ENCODE data around the gene VAV2. TPM values are rescaled to one million over a fixed set of nuclear protein-coding genes. Genes with fewer than 3 reads are reported as not detected.

VAV2 gene
- total and polyA plus RNA-seq, 9 of the 15 experiments (the other 6 are each of a cell fraction or from before 2014, with no cell fraction given): 0.01 to 2.7 (median 1.0) TPM; not detected in 1

DNA sequence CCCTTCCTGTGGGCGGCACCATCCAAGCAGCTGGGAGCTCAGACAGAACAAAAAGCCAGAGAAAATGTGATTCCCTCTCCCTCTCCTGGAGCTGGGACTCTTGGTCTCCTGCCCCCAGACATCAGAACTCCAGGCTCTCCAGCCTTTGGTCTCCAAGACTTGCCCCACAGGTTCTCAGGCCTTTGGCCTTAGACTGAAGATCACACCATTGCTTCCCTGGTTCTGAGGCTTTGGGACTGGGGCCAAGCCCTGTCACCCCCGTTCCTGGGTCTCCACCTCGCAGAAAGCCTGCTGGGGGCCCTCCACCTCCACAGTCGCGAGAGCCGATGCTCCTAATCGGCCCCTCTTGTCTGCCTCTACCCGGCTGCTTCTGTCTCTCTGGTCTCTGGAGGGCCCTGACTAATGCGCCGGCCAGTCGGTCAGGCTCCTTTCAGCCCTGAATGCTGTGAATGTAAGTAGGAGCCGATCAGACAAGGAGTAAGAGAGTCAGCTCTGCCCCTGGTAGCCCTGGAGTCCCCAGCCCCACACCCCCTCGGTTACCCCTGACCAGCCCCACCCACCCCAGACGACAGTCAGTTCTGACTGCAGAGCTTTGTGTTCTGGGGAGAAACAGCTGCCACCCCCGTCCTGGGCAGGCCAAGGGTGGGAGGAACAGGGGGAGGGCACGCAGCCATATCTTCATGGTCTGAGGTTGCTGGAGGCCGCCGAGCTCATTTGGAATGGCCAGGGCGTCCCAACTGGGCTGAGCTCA lies 57.5 kb downstream of the VAV2 start (continued):
- TF ChIP-seq ZNF263 (CRISPR knock-in tag; IDR thresholded peaks at IDR 0.05; ENCODE audit: borderline replicate concordance) (no peak), E2F3 (CRISPR knock-in tag; IDR thresholded peaks at IDR 0.05) (no peak)

DNA sequence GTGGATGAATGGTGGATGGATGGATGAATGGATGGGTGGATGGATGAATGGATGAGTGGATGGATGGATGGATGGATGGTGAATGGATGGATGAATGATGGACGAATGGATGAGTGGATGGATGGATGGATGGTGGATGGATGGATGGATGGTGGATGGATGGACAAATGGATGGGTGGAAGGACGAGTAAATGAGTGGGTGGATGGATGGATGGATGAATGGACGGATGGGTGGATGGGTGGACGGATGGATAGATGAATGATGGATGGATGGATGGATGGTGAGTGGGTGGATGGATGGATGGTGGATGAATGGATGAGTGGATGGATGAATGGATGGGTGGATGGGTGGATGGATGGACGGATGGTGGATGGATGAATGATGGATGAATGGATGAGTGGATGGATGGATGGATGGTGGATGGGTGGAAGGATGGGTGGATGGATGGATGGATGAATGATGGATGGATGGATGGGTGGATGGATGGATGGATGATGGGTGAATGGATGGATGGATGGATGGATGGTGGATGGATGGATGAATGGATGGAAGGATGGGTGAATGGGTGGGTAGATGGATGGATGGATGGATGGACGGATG lies 58.6 kb downstream of the VAV2 start:
- FAIRE-seq (no peak), ATAC-seq (no peak), DNase-seq (ENCODE audit: extremely low read depth in 1 of 4, low spot score in 3 of 4) (no peak)
- Histone ChIP-seq H3K27me3 (ENCODE audit: control insufficient read depth in 2 of 2, insufficient read depth in 2 of 2, low read length in 2 of 2) (peaks cover 9 to 61% of the 10 kb centered on the region in 2 experiments), H3K4me1 (replicated peaks in 1 of 2; ENCODE audit: control insufficient read depth in 2 of 2, insufficient read depth in 2 of 2, low read length in 2 of 2) (peaks cover 0 to 9% of the 10 kb centered on the region in 2 experiments; a peak in 1 of 5 replicates), H3K4me2 (ENCODE audit: insufficient read depth, low read length) (no peak overlapping the region), H3K9ac (ENCODE audit: insufficient read depth in 1 of 2, low read depth in 2 of 2, low read length in 2 of 2) (no peak overlapping the region), H3K9me3 (replicated peaks; ENCODE audit: control insufficient read depth, insufficient read depth, low read depth, low read length) (no peaks in the 10 kb centered on the region), H4K20me1 (replicated peaks; ENCODE audit: control insufficient read depth, insufficient read depth, low read length) (peaks cover 19% of the 10 kb centered on the region), H2AFZ (ENCODE audit: low read depth, low read length) (no peak overlapping the region), H3K27ac (ENCODE audit: extremely low read depth, low read depth, low read length) (no peak overlapping the region), H3K9me1 (ENCODE audit: control insufficient read depth, insufficient read depth, low read length) (no peaks in the 10 kb centered on the region), H3K79me2 (ENCODE audit: control insufficient read depth, insufficient read depth, low read length) (no peaks in the 10 kb centered on the region), H3K36me3 (ENCODE audit: control insufficient read depth, insufficient read depth, low read length) (no peaks in the 10 kb centered on the region), H3K4me3 (no peak overlapping the region)
- WGBS (ENCODE audit: insufficient coverage, low coverage, missing lambda C conversion rate): 3% methylated on average over 5 of the region's 6 CpGs
- in situ Hi-C loops (cut with MboI): no loop called here
- CTCF ChIA-PET (ENCODE audit: low intra/inter-chr PET ratio): no interaction called here
- TF ChIP-seq ZFX (CRISPR knock-in tag; IDR thresholded peaks at IDR 0.05) (no peak), SMAD4 (CRISPR knock-in tag; conservative IDR thresholded peaks at IDR 0.05) (no peak), CSDE1 (IDR thresholded peaks at IDR 0.05) (no peak), RFX7 (CRISPR knock-in tag; IDR thresholded peaks at IDR 0.05) (no peak), RBM39 (optimal IDR thresholded peaks at IDR 0.05; ENCODE audit: low read depth, low read length) (no peak), ZNF3 (CRISPR knock-in tag; IDR thresholded peaks at IDR 0.05) (no peak), ZBTB7A (IDR thresholded peaks at IDR 0.05; ENCODE audit: borderline replicate concordance, control insufficient read depth, low read depth, low read length) (no peak)
- TF ChIP-seq, protein P1, sequence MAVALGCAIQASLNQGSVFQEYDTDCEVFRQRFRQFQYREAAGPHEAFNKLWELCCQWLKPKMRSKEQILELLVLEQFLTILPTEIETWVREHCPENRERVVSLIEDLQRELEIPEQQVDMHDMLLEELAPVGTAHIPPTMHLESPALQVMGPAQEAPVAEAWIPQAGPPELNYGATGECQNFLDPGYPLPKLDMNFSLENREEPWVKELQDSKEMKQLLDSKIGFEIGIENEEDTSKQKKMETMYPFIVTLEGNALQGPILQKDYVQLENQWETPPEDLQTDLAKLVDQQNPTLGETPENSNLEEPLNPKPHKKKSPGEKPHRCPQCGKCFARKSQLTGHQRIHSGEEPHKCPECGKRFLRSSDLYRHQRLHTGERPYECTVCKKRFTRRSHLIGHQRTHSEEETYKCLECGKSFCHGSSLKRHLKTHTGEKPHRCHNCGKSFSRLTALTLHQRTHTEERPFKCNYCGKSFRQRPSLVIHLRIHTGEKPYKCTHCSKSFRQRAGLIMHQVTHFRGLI (CRISPR knock-in tag; IDR thresholded peaks at IDR 0.05): no peak
- TF ChIP-seq, protein P2, sequence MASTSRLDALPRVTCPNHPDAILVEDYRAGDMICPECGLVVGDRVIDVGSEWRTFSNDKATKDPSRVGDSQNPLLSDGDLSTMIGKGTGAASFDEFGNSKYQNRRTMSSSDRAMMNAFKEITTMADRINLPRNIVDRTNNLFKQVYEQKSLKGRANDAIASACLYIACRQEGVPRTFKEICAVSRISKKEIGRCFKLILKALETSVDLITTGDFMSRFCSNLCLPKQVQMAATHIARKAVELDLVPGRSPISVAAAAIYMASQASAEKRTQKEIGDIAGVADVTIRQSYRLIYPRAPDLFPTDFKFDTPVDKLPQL (IDR thresholded peaks at IDR 0.05; ENCODE audit: extremely low read depth, insufficient read length): no peak
- intact Hi-C loops (cut with micrococcal nuclease): no loop called here
- no TSS peak for BruUV-seq (replicated peaks)
- POLR2A ChIA-PET: no interaction called here

Measured in K562 (cell line).